ENCODE data around the gene ZNF608. TPM values are rescaled to one million over a fixed set of nuclear protein-coding genes. Genes with fewer than 3 reads are reported as not detected.

Gene ZNF608
- total RNA-seq, 1 donor from 2014 or later: 15.4 TPM

- intact Hi-C loops (cut with DNase I): loop anchor here (5.0 kb wide), 1 partner anchor 49 kb away; the partner anchor contains the start of gene ZNF608
- Histone ChIP-seq H3K27me3 (no peaks in the 10 kb centered on the region), H3K9me3 (no peaks in the 10 kb centered on the region), H3K4me1 (peaks cover 3 to 10% of the 10 kb centered on the region in 2 donors), H3K36me3 (no peaks in the 10 kb centered on the region), H3K4me3 (peak overlapping the region in 1 of 2 donors; percentile 39), H3K27ac (peak overlapping the region; percentile 76 to 81)
- TF ChIP-seq CTCF (IDR thresholded peaks at IDR 0.05): no peak
- DNase-seq (ENCODE audit: low spot score in 2 of 2): no peak
Observed at GRCh38 chr5:124697933-124698591, 48.4 kb downstream of the ZNF608 start.

- intact Hi-C loops (cut with DNase I): loop anchor here (5.0 kb wide), 1 partner anchor 50 kb away; the partner anchor contains the start of gene ZNF608
- peaks cover 6 to 16% of the 10 kb centered on the region in 2 donors for H3K4me1 ChIP-seq
Observed at GRCh38 chr5:124697501-124697900, 48.9 kb downstream of the ZNF608 start.

GRCh38 chr5:124696898-124697297, 49.5 kb downstream of the ZNF608 start:
- no peak overlapping the region for H3K4me3 ChIP-seq
- H3K27ac ChIP-seq: peak overlapping the region; percentile 76 to 81
- DNase-seq (ENCODE audit: low spot score in 2 of 2): no peak
- H3K36me3 ChIP-seq: no peaks in the 10 kb centered on the region
- no peak for TF ChIP-seq CTCF (IDR thresholded peaks at IDR 0.05)
- no peaks in the 10 kb centered on the region for H3K9me3 ChIP-seq
- intact Hi-C loops (cut with DNase I): loop anchor here (5.0 kb wide), 1 partner anchor 50 kb away; the partner anchor contains the start of gene ZNF608
- no peaks in the 10 kb centered on the region for H3K27me3 ChIP-seq
- H3K4me1 ChIP-seq: peaks cover 12 to 17% of the 10 kb centered on the region in 2 donors

More at GRCh38 chr5:124697501-124697900, 48.9 kb downstream of the ZNF608 start:
- Histone ChIP-seq H3K9me3 (no peaks in the 10 kb centered on the region), H3K4me3 (no peak overlapping the region), H3K36me3 (no peaks in the 10 kb centered on the region), H3K27ac (peak overlapping the region; percentile 76 to 81), H3K27me3 (no peaks in the 10 kb centered on the region)
- DNase-seq (ENCODE audit: low spot score in 2 of 2): no peak
- TF ChIP-seq CTCF (IDR thresholded peaks at IDR 0.05): no peak
